GM21737 (cell line): ENCODE data around the gene SYT12.
"Not testable (repeated sequence)": the region's sequence is repeated elsewhere in the genome, so short reads cannot be mapped to it uniquely, and the experiment has no call there.

Source experiments
- ATAC-seq: cut with Tn5 transposase; IDR thresholded peaks from one replicate; pipeline ENCODE4 v1.9.1; 2021; ENCODE audit warnings: mild to moderate bottlenecking, moderate library complexity; ENCODE audit not compliant: unreplicated experiment

SYT12 gene

DNA sequence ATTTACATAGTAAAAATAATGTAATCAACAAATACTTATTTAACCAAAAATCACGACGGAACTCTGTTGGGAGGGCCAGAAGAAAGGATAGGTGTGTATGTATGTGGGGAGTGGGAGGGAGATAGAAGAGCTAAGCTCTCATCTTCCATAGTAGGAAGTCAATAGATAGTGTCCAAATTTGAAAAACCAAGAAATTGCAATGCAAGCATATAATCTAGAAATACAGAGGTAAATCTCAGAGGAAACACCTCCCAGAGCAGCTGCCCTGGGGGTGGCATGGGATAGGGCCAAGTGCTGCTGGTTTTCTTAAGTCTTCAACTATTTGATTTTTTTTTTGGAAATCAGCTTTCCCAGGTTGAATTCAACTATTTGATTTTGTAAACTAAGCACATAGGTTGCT is 30.9 kb upstream of the SYT12 start:
- no peak for ATAC-seq

DNA sequence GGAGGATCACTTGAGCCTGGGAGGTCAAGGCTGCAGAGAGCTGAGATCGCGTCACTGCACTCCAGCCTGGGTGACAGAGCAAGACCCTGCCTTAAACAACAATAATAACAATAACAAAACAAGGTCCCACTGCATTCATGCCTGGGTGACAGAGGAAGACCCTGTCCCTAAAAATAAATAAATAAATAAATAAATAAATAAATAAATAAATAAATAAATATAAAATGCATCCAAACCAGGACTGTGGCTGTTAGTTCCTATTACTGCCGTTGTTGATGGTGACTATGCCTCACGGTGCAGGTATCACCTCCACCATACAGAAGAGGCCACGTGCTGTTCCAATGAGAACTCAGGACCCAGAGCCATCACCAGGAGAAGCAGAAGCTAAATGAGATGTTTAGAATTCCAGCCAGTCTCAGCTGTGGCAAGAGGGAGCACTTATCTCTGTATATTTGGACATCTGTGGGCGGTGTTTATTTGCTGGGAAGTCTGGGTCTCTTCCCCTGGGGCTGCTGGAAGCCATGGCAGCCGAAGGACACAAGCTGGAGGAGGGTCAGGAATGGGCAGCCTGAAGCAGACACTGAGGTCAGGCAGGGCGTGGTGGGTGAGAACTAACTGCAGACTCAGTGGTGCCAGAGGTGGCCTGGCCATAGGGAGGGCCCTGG is 26.2 kb upstream of the SYT12 start:
- no peak for ATAC-seq

DNA sequence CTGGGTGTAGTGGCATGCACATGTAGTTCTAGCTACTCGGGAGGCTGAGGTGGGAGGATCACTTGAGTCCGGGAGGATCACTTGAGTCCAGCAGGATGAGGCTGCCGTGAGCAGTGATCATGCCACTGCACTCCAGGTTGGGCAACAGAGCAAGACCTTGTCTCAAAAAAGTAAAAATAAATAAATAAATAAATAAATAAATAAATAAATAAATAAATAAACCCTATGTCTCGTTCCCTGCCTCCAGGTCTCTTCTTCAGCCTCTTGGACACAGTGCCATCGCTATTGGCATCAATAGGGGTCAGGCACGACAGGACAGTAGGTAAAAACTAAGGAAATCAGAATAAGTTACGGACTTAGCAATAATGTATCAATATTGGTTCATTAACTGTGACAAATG is 23.4 kb upstream of the SYT12 start:
- ATAC-seq, result no peak

DNA sequence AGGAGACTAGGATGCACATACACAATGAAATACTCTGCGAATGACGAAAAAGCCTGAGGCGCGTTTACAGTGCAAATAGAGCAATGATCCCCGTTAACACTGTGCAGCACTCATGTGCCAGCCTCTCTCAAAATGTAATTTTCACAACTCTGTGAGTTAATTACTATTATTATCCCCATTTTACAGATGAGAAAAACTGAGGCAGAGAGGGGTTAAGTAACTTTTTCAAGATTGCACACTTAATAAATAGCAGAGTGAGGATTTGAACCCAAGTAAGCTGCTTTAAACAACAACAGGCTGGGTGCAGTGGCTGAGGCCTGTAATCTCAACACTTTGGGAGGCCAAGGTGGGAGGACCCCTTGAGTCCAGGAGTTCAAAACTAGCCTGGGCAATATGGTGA is 21.6 kb upstream of the SYT12 start:
- ATAC-seq, result no peak

DNA sequence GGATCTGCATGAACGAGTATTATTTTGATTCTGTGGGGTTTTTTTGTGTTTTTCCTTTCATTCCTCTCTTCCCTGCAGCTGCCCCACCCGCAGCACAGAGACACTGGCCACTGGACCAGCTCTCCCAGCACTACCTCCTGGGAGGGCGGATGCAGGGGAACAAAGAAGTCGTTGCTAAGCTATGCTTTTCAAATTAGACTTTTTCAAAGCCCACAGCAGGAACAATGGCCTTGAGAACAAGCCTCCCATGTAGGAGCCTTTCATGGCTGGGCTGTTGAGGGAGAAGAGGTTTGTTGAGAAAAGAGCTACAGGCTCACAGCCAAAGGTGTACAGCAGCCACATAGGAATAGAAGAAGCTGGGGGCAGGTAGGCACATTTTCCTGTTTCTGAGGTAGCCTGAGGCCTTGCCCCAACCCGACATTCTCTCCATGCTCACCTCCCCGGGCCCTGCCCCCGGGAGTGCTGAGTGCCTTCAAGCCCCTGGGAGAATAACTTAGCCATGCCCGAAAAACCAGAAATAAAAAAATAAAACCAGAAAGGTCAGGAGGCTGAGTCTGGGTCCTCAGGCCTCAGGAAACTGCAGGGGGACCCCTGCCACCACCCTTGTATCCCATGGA is 20.5 kb upstream of the SYT12 start:
- no peak for ATAC-seq

DNA sequence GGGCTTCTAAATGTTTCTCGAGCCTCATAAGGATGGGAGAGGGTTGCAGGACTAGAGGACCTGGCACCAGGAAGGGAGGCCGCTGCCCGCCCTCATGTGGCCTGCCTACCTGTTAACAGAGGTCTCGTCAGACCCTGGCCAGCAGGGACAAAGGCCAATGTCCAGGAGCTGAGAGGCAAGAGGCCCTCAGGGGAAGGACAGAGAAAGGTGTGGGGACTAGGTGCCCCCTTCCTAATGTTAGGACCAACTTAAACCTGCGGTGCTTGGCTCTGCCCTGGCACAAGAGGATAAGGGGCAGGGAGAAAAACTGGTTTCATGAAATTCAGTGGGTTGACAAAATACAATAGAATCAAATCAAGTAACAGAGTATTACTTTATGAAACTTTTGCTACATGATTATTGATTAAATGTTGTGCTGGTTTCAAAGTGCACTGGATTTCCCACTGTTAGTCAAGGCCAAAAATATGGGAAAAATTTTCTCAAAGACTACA is 20.0 kb upstream of the SYT12 start:
- ATAC-seq, result no peak

DNA sequence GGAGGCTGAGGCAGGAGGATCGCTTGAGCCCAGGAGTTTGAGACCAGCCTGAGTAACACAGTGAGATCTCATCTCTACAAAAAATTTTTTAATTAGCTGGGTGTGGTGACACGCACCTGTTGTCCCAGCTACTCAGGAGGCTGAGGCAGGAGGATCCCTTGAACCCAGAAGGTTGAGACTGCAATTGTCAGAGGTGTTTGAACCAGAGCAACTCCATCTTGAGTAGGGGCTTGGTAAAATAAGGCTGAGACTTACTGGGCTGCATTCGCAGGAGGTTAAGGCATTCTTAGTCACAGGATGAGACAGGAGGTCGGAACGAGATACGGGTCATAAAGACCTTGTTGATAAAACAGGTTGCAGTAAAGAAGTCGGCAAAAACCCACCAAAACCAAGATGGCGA is 17.7 kb upstream of the SYT12 start:
- ATAC-seq, result not testable (repeated sequence)

DNA sequence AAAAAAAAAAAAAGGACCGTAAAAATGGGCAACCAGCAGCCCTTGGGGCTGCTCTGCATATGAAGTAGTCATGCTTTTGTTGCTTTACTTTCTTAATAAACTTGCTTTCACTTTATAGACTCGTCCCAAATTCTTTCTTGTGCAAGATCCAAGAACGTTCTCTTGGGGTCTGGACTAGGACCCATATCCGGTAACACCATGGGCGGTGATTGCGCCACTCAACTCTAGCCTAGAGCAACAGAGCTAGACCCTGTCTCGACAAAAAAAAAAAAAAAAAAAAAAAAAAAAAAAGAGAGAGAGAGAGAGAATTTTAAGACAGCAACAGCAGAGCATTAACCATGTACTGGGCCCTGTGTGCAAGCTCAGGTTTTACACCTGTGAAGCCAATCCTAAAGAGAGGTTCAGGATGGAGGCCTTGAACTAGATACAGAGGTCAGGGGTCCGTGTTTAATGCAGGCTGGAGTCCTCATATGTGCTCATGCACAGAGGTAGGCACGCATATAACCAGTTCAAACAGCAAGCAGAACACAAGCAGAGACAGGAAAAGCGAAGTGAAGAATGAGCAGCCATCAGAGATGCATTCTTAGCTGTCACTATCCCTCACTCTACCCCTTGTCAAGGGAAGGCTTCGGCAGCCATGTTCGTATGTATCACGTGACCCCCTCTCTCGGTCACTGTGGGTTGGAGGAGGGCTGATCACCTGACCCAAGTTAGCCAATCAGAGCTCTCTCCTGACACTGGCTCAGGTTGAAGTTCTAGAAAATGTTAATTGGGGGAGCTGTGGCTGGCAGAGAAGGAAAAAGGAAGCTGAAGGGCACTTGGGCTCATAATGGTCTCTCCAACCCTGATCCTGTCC is 16.7 kb upstream of the SYT12 start:
- ATAC-seq, result no peak

DNA sequence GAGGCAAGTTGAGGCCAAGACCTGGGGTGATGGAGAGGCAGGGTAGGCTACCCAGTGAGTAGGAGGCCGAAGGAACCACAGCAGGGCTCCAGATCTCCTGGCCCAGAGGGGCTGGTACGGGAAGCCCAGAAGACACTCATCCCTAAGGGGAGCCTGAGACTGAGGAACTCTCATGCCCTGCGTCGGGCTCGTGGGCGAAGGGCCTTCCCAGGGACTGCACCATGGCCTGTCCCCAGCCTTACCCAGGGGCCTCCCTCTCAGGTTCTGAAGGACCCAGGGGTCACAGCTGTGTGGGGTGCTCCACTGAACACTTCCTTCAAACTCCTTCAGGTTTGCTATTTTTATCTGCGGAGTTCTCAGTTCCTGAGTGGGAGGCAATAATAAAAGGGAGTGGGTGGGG is 15.8 kb upstream of the SYT12 start:
- no peak for ATAC-seq

DNA sequence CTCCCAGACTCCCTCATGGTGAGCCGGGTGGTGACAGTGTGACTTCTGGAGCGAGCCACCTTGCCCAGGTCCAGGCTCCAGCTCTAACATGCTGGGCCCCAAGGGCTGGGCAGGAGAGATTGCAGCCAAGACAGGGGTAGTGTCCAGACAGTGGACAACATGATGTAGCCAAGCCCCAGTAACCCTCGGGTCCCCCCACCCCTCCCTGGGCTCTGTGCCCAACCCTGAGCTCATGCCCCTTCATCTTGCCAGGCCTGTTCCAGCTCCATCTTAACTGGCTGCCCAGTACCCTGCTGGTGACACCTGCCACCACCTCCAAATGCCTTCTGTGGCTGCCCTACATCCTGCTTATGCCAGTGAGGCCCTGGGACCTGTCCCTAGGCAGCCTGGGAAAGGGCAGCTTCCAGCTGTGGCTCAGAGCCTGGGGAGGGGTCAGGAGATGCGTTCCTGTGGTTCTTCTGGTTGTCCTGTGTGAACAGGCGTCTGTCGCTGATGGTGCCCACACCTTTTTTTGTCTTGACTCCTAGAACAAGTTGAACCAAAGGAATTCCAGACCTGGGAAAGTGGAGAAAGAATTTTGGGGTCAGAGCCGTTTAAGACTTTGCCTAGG is 12.5 kb upstream of the SYT12 start:
- ATAC-seq, result no peak

DNA sequence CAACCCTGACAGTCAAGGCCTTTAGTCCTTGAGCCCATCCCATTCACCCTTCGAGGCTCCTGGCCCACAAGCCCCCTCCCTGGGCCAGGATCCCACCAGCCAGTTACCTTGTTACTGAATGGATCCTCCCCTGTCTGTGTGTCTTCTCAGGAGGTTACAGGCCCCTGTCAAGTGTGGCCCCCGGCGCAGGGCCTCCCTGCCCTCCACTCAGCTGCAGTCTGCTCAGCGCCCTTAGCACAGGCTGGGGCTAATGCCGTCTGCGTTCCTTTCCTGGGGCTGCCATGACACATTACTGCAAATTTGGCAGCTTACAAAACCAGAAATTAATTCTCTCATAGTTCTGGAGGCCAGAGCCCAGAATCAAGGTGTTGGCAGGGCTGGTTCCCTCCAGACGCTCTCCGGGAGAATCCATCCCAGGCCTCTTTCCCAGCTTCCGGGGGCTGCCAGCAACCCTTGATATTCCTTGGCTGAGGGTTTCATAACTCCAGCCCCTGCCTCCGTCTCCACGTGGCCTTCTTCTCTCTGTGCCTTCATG is 9.4 kb upstream of the SYT12 start:
- no peak for ATAC-seq

DNA sequence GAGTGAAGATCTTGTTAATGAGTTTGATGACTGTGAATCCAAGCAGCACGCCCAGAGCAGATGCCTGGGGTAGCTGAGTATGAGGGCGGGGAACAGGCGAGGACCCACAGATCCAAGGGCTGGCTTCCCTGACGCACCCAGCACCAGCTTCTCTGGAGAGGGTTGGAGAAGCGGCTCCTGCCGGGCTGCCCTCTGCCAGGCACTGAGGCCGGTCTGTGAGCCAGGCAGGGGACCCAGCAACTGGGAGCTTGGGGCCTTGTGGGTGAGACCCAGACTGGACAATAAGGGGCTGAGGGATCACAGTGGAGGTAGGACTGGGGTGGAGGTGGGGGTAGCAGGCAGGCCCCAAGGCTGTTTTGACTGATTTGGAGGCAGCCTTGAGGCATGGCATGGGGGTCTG is 8.6 kb upstream of the SYT12 start:
- ATAC-seq, result no peak

DNA sequence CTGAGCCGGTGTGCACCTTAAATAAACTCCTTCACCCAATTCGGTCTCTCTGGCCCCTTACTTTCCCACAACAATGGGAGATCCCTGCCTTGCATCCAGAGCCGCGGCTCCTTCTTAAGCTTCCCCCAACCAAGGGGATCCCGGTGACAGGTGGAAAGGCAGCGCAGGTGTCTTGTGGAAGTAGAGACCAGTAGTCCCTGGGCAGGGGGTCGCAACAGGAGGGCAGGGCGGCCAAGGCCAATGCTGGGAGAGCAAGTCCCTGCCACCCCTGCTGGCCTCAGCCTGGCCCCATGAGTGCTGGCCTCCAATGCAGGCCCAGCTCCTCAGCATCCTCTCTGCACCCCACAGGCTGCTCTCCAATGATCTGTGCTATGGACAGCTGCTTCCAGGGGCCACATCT is 7.9 kb upstream of the SYT12 start:
- no peak for ATAC-seq

DNA sequence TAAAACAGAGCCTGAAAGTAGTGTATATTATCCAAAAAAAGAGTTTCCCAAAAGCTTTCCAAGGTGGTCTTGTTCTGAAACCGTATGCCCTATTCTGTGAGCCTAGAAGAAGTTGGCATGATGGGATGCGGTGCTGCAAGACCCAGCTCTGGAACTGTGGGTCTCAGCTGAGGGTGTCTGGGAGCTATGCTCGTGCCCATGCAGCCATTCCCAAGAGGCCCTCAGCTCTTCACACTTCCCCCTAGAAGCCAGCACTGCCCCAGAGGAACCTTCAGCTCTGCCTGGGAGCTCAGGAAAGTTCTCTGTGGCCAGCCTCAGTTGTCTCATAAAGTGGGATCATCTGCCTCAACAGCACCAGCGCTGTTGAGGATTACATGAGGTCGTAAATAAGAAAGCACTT is 6.4 kb upstream of the SYT12 start:
- no peak for ATAC-seq

DNA sequence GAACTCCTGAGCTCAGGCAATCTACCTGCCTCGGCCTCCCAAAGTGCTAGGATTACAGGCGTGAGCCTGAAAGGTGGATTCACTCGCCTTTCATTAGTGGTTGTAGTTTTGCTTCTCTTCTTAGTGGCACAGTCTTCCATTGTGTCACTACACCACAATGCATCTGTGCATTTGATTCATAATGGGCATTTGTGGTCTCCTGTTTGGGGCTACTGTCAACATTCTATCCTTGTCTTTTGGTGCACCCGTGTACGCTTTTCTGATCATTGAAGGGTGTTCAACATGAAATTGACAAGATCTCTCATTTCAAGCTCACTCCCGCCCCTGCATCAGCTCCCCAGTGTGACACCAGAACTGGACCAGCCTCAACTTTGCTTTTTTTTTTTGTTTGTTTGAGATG is 2.0 kb upstream of the SYT12 start:
- ATAC-seq, result no peak

DNA sequence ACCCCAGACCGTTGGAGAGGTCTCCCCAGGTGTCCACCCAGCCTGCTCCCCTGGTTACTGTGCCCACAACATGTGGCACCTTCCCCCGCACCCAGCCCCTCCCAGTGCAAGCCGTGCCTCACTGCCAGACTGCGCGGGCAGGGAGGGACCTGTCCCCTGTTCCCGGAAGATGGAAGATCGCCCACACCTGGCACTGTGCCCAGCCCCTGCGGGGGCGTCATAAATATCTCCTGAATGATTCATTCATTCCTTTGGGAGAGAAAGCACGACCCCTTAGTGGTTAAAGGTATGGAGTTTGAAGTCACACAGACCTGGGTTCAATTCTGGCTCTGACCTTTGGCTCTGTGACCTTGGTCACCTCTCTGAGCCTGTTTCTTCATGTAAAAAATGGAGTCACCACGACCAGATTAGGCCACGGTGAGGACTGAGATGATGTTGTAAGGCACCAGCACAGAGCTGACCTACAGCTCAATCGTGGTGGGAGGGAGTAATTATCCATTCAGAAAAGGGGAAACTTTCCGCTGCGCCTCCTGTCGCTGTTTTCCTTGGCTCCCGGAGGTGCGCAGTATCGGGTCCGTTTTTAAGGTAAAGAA is 497 bp upstream of the SYT12 start:
- no peak for ATAC-seq

DNA sequence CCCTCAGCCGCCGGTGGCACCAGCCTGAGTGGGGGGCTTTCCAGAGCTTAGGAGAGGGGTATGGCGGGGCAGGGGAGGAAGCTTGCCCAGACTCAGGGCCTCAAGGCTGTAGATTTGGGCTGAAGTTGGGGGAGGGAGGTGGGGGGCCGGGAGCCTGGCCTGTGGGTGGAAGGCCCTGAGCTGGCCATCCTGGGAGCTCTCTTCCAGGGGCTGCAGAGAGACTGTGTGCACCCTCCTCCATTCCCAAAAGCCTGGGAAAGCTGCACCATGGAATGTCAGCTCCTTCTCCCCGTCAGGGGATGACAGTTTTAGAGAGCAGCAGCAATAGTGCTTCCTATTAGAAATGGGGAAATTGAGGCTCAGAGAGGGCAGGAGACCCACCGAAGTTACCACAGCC is 1.0 kb downstream of the SYT12 start:
- no peak for ATAC-seq

DNA sequence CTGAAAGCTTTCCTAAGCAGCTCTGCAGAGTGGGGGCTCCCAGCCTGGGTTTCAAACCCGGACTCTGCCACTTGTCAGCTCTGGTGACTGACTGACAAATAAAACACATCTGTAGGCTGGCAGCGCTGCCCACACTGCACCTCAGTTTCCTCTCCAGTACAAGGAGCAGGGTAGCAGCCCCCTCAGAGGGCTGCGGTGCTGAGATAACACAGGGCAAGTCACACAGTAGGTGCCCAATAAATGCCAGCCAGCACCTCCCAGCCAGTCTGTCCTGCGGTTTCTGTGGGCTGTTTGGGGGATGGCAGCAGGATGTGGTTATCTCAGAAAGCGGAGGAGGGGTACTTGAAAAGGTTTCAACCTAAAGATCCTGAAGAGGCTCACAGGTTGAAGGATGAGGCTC is 1.5 kb downstream of the SYT12 start:
- ATAC-seq, result no peak

DNA sequence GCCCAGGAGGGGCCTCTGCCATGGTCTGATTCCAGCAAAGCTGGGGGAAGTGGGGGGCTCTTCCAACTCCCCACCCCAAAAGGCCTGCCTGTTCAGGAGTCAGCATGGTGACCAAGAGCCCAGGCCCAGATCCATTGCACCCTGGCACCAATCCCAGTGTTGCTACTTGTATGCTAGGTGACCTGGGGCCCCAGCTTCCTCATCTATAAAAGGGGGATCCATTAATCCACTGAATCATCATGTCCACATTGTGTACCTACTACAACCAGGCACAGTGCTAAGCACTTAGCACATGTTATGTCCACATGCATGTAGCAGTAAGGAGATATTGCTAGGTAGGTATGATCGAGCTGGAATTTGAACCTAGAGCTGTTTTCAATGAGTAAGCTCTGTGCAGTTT is 2.0 kb downstream of the SYT12 start:
- no peak for ATAC-seq

DNA sequence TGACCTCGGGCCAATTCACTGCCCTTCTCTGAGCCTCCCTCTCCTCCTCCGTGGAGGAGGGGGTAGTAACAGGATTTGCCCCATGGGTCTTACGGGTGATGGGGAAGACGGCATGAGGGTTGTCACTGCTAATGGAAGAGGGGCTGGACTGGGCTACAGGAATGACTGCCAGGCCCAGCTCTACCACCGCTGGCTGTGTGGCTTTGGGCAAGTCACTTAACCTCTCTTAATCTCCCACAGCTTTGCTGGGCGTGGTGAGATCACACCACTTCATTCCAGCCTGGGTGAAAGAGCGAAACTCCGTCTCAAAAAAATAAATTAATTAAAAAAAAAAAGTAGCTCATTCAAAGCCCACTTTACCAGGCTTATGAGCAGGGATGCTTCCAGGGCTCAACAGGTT is 2.8 kb downstream of the SYT12 start:
- no peak for ATAC-seq

DNA sequence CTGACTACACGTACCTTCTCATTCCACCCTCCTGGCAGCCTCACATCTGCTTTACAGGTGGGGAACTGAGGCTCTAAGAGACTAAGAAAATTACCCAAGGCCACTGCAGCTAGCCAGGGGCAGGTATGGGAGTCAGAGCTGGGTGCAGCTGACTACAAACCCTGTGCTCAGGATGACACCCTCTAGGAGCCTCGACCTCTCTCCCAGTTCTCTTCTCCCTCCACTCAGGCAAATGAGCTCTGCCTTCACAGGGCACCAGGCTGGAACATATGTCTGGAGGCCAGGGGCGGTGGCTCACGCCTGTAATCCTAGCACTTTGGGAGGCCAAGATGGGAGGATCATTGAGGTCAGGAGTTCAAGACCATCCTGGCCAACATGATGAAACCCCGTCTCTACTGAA is 4.0 kb downstream of the SYT12 start:
- no peak for ATAC-seq
